ENCODE data around the gene VWCE.

GRCh38 chr11:61258546-61258945, 36.6 kb downstream of the VWCE start:
- TF ChIP-seq CTCF (IDR thresholded peaks at IDR 0.05) (no peak), POLR2AphosphoS5 (IDR thresholded peaks at IDR 0.05) (no peak), POLR2A (IDR thresholded peaks at IDR 0.05) (no peak)
